ENCODE measurements around the gene IFT122.
"Not testable (repeated sequence)": the region's sequence is repeated elsewhere in the genome, so short reads cannot be mapped to it uniquely, and the experiment has no call there.

IFT122 gene

DNA sequence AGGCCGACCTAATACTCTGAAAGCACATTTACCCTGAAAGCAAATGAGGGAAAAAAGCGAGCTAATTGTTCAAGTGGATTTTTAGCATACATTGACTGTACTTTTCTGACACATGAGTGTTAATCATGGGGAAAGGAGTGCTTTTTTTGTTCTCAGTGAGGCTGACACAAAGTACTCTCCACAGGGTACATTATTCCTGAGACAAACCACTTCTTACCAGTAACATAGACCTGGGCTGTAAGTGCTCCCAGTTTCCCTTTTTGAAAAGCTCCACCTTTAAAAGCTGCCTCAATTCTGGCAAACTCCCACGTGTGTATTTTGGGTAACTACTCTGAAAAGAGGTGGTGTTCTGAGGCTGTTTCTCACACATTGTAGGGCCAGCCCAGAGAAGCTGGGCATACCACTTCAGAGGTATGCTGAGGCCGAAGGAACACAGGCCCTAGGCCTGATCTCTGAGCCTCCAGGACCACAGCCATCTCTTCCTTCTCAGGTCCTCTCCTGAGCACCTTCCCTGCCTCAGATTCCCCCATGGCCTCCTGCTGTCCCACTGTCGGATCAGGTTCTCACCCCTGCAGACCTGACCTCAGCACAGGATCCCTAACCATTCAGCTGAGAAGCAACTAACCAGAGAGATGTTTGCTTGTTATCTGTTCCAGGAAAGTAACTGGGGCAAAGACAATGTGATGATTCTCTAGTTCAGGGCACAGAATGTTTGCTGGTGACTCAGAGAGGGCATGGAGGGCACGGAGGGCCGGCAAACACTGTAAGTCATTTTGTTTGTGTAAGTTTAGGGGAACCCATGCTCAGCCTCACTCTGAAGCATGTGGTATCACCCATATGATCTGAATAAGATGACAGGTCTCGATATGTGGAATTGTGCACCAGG lies 58.8 kb downstream of the IFT122 start:
- not testable (repeated sequence) for DNase-seq

DNA sequence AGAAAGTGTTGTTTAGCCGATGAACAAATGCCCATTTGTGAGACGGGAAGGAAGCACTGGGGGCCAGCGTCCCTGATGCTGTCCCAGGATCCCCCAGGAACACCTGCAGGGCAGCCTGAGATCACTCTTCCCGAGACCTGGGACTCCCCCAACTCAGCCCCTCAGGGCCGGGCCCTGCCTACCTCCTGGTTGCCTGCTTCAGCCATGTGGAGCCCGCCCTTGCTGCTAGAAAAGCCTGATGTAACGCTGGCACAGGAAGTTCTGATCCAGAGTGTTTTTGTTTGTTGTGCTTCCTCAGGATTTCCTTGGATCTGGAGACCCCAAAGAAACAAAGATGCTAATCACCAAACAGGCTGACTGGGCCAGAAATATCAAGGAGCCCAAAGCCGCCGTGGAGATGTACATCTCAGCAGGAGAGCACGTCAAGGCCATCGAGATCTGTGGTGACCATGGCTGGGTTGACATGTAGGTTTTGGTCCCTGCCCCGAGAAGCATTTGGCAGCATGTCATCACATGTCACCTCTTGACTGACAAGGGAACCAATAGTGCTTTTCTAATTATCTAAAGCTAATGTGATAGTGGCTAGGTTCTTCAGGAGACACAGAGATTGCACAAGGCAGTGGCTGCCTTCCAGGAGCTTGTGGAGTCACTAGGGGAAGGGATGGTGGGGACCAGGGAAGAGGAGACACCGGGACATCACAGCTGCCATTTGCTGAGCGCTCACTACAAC lies 59.7 kb downstream of the IFT122 start:
- not testable (repeated sequence) for DNase-seq

DNA sequence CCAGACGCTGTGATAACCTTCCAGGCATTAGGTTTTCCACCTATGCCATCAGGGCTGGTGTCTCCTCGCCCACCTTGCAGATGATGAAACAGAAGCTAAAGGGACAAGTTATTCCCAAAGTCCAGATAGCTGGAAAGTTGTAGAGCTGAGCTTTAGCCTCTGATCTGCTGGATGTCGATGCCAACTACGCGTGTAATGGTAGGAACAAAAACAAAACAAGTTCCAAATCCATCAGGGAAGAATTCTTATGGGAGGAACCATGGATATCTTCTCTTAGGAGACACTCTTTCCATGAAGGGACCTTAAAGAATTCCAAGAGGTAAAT lies 60.3 kb downstream of the IFT122 start:
- DNase-seq = no peak

DNA sequence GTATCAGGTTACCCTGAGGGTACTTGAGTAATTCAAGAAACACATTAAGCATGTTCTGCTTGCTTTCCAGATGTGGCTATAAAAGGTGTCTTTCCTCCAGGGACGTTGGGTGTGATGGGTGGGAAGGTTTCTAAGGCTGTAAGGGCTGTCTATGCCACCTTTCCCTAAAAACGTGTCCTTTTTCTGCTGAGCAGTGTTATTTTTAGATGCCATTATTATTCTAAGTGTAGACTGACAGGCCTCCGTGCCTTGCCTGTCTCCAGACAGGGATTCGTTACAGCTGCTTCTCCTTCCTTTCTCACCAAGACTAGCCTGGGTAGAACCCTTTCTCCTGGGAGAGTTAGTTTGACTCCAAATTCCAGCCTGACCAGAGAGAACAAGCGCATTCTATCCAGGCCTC lies 61.6 kb downstream of the IFT122 start:
- no peak for DNase-seq

DNA sequence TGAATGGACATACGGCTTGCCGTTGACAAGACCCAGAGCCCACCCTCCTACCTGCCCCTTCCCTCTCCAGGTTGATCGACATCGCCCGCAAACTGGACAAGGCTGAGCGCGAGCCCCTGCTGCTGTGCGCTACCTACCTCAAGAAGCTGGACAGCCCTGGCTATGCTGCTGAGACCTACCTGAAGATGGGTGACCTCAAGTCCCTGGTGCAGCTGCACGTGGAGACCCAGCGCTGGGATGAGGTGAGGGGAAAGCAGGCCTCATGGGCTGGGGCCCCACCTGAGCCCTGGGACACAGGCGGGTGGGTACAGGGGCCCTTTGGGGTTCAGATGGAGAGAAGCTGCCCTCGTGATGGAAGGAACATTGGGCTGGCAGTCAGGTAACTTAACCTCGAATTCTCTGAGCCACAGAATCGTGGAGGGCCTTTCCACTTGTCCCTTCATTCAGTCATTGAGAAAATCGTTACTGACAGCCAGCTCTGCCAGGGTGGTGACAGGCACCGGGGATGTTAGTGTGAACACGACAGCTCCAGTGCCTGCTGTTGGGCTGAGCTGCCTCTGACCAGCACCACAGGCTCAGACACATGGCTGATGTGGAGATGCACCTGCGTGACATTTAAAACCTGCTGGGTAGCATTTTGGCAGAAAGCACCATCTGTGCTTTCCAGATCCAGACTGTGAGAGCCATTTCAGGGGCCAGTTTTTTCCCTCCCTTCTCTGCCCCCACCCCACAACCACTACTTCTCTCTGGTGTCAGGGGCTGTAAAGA lies 62.8 kb downstream of the IFT122 start:
- no peak for DNase-seq

DNA sequence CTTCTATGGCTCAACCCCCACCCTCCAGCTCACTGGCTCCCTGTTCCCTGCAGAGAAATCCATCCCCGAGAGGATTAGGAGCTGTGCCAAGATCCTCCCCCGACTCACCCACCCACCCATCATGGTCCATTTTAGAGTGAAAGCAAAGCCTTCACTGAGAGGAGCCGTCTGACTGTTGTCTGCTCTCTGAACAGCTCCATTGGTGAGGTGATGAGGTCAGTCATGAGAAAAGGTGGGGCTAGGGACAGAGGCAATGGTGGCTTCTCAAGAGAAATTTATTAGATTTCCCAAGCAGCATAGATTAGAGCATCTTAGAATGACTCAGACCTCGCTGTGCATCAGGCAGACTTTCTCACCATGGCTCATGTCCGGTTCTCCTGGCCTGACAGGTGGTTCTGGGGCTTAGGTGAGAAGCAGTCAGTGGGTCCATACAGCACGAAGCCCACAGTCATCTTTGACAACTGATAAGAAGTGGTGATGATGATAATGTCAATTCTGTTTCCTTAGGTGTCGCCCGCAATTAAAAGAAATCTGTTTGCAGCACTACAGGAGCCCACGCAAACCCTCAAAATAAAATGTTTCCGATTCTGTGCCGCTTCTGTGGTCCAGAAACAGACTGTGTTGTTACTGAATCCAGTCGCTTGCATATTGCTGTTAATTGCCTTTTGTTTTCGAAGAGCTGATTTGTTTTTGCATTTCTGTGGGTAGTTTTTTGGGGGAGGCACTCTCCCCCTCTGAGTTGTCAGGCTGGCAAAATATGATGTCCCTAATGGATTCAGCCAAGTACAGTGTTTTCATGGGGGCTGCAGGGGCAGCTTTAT lies 63.7 kb downstream of the IFT122 start:
- no peak for DNase-seq

DNA sequence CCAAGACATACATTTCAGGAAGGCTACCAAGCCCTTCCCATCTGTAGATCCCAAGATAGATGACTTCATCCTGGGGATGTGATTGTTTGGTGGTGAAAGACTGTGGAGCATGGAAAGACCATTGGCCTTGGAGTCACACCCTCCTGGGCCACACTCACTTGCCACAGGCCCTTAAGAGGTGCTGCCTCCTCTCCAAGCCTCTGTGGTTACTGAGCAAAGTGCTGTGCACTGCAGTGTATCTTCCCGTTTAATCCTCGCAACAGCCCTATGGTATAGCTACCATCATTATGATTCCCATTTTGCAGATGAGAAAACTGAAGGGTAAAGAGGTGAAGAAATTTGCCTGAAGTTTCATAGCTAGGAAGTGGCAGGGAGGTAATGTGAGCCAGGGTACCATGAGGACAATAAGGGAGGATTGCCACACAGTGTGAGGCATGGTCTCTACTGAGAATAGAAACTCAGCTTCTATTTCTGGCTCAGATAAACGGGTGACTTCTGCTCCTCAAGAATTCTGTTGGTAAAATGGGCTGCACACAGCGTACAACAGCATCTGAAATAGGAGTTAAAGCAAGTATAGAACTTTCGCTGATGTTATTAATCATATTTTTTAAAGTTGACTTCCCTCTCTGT lies 64.6 kb downstream of the IFT122 start:
- DNase-seq = no peak

DNA sequence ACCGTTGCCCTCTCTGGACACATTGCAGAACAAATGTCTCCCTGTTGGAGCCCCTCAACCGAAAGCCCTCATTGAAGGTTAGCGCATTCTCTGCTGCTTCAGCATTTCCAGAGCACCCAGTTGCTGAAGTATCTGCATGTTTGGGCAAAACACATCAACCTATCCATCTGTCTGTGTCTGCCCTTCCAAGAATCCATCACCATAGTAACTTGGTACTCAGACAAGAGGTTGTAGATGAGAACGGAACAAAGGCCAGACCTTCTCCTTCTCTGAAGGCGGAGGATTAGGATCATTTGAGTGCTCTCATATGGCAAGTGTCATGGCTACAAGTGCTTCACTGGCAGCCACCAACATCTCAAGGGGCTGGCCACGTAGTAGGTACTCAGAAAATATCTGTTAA lies 65.3 kb downstream of the IFT122 start:
- DNase-seq = no peak

DNA sequence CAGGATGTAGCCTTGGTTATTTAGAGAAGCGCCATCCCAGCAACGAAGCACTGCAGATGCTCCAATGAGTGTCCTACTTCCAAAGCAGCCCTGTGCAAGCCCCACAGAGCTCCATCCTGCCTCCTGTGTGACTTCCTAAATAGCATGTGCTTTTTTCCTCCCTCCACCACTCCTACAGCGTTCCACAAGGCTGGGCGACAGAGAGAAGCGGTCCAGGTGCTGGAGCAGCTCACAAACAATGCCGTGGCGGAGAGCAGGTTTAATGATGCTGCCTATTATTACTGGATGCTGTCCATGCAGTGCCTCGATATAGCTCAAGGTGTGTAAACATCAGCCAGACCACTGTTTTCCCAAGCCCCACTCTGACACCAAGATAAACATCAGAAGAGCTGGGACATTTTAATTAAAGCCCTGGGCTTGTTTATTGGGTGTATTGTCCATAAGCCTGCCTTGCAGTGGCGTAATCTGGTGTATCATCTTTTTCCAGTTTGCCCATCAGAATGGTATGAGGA lies 66.3 kb downstream of the IFT122 start:
- no peak for DNase-seq

DNA sequence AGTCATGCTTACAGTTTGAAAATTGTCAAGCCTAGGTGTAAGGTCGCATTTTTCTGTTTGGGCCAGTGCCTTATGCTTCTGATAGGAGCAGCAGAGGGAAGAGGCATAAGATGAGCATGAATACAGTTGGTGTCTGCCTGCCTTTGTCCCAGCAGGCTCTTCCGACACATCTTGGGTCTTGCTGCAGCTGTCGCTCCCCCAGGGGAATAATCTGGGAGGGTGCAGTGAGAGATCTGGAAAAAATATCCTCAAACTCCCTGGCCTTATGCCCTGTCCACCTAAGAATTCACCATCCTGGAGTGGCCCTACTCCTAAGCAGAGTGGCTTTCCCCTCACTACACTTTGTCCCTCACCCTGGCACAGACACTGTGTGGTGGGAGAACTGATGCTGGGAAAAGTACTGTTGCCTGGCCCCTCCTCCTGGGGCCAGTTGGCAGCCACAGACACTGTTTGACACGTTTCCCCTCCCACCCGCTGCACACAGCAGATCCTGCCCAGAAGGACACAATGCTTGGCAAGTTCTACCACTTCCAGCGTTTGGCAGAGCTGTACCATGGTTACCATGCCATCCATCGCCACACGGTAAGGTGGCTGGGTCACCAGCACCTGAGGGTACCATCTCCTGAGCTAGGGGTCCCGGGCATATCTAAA lies 67.3 kb downstream of the IFT122 start:
- no peak for DNase-seq

DNA sequence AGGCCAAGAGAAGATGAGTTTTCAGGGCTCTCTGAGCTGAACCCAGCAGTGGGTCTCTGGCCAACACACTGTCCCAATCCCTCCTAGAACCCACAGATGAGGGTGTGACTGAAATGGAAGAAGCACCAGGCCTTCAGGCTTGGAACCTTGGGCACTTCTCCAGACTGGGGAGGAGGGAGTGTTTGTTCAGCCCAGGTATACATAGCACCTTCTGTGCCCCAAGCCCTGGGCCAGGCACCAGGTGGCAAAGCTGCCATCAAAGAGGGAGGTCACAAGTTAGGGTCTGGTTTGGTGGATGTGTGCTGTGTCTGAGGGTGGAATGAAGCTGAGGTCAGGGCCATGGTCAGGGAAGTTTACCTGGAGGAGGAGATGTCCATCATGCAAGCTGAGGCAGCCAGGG lies 72.6 kb downstream of the IFT122 start:
- DNase-seq = no peak

DNA sequence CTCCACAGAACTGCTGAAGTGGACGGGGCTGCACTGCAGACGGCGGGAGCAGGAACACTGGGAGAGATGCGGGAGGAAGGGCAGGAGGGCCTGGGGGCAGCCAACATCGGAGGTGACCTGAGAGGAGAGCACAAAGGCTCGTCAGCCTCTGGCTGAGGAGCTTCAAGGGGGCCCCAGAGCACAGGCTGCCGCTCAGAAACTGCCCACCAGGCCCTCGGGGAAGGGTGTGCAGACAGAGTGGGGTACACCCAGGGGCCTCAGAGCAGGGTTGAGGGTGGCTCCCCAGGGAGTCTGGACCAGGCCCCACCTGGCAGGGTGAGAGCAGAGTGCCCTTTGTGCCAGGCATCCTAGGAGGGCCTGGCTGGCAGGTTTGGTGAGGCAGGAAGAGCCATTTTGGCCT lies 73.7 kb downstream of the IFT122 start:
- no peak for DNase-seq

DNA sequence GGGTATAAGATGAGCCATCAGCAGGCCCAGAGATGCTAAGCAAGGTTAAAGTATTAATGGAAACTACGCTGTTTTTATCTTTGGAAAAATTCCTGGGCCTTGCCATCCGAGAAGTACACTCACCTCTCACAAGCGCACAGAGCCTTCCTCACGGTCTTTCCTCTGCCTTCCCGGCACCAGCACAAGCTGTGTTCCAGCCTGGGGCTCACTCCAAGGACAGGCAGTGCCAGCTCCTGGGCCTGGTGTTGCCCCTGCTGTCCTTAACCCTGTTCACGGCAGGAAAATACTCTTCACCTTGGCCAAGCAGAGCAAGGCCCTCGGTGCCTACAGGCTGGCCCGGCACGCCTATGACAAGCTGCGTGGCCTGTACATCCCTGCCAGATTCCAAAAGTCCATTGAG lies 74.1 kb downstream of the IFT122 start:
- no peak for DNase-seq

DNA sequence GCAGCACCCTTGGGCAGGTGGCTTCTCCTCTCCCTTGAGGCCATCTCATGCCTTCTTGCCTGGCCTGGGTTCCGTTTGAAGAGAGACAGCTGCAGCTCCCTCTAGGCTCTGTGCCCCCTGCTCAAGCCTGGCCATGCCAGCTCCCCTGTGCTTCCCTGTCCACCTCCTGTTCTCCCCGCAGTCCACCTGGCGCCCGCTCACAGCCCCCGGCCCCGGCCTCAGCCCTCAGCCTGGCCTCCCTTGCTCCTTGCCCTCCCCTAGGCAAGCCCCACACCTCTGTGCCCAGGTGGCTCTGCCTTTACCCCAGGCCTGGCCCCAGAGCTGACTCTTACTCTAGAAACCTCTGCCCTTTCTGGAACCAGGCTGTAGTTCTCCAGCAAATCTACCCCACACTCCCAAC lies 74.5 kb downstream of the IFT122 start:
- DNase-seq = no peak

DNA sequence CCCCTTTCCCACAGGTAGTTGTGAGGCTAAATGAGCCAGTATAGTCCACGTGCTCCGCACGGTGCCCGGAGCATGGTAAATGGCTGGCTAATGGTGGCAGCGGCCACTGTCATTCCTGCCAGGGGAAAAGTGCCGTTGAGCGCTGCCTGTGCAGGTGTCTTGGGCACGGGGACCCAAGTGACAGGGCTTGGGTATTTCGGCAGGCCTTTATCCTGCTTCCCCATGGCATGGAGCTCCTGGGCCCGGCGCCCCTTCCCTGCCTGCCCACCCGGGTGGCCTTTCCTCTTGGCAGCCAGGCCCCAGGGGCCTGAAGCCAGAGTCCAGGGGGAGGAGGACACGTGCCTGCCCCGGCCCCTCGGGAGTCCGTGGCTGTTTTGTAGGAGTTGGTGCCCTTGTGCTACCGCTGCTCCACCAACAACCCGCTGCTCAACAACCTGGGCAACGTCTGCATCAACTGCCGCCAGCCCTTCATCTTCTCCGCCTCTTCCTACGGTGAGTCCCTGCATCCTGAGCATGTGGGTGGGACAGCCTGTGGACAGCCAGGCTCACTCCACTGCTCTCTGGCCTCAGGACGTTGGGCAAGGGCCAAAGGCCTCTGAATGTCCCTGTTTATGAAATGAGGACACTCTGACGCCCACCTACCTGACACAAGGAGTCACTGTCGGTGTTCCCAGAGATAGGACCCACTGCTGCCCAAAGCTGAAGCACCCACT lies 75.2 kb downstream of the IFT122 start:
- DNase-seq = not testable (repeated sequence)

DNA sequence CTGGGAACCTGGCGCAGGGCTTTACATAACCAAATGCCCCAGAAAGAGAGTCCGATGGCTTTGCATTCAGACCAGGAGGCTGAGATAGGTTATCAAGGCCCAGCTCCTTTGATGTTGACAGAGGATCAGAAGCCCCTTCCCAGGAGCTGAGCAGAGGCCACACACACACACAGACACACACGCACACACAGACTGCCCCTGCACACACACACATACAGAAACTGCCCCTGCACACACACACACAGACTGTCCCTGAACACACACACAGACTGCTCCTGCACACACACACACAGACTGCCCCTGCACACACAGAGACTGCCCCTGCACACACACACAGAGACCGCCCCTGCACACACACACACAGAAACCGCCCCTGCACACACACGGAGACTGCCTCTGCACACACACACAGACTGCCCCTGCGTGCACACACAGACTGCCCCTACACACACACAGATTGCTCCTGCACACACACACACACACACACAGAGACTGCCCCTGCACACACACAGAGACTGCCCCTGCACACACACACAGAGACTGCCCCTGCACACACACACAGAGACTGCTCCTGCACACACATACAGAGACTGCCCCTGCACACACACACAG lies 75.9 kb downstream of the IFT122 start:
- not testable (repeated sequence) for DNase-seq

DNA sequence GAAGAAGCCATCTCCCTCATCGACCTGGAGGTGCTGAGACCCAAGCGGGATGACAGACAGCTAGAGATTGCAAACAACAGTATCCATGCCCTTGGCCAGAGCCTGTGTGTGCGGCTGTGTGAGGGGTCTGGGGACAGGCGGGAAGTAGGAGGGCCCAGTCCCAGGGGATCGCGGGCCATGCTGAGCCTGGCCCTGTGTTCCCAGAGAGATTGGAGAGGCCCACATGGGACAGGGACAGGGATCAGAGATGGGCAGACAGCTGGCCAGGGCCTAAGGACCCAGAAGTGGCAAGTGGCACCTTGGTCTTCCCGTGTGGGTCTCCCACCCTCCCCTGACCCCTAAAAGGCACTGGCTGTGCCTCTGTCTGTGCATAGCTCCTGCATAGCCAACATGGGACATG lies 77.5 kb downstream of the IFT122 start:
- DNase-seq = no peak

DNA sequence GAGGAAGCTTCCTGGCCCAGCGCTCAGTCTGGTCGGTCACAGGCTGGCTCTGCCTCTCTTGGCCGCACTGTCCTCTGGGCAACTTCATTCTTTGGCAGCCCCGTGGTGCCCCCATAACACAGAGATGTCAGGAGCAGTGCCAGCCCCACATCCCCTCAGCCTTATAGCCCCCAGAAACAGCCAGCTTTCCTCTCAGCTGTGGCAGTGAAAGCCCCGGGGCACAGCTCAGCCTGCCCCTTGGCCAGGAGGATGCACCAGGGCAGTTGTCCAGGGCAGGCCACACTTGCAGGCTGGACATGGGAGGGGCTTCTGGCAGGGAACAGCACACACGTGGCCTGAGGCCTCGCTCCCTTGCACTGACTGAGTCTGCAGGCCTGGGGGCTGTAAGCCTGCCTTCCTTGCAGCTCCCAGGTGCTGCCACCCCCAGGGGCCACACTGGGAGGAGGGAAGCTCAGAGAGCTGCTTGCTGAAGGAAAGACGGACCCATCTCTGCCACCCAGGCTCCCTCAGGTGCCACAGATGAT lies 78.1 kb downstream of the IFT122 start:
- DNase-seq = no peak

DNA sequence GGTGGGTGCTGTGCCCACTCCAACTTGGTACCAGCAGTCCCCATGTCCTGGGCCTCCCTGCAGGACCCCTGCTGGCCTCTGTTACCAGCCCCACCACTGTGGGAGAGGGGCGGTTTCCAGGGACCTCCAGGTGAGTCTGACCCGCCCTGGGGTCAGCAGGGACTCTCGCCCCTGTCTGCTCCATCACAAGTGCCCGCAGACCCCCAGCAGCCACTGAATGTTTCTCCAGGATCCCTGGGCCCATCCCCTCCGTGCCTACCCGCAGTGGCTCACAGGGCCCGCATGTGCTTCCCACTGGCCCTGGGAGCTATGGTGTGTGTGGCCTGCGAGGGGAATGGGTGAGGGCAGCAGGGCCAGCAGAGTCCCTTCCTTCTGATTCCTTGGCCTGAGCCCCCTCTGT lies 78.6 kb downstream of the IFT122 start:
- no peak for DNase-seq

DNA sequence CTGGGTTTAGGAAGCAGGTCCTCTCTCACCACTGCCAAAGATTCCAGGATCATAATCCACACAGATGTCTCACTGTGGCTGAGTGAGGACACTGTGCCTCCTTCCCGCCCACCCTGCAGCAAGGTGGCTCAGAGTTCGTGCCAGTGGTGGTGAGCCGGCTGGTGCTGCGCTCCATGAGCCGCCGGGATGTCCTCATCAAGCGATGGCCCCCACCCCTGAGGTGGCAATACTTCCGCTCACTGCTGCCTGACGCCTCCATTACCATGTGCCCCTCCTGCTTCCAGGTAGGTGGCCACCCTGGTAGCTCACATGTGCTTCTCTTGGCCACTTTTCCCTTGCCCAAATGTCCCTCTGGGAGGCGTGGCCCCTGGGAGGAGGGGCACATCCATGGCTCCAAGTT lies 79.4 kb downstream of the IFT122 start:
- no peak for DNase-seq
